Neuron (in vitro differentiated cells): ENCODE measurements around the gene MYOM3.
"Not testable (repeated sequence)": the region's sequence is repeated elsewhere in the genome, so short reads cannot be mapped to it uniquely, and the experiment has no call there.

ENCODE experiments used
- H2AFZ ChIP-seq: one replicate; pipeline ENCODE4 v1.6.1; 2013; ENCODE audit warnings: low read depth, mild to moderate bottlenecking, inconsistent platforms, low read length, moderate library complexity
- H3K27me3 ChIP-seq: one replicate; pipeline ENCODE4 v1.6.1; 2013; ENCODE audit warnings: low read length; ENCODE audit not compliant: insufficient read depth
- H3K36me3 ChIP-seq: one replicate; pipeline ENCODE4 v1.6.1; 2013; ENCODE audit warnings: low read length; ENCODE audit not compliant: insufficient read depth
- H3K4me1 ChIP-seq: one replicate; pipeline ENCODE4 v1.6.1; 2013; ENCODE audit warnings: low read length; ENCODE audit not compliant: insufficient read depth
- H3K4me3 ChIP-seq: 2 replicates; pipeline ENCODE4 v1.5.1; 2013; ENCODE audit warnings: mild to moderate bottlenecking, low read length, moderate library complexity
- H3K9me3 ChIP-seq: one replicate; pipeline ENCODE4 v1.6.1; 2013; ENCODE audit warnings: low read length

The MYOM3 gene

GRCh38 chr1:24012878-24013277 is 99.1 kb downstream of the MYOM3 start:
- not testable (repeated sequence) for H3K9me3 ChIP-seq, H3K4me1 ChIP-seq, H3K36me3 ChIP-seq, H2AFZ ChIP-seq, H3K4me3 ChIP-seq, H3K27me3 ChIP-seq

GRCh38 chr1:24010650-24011049 is 101.3 kb downstream of the MYOM3 start:
- Histone ChIP-seq H3K4me1 (peaks cover 5% of the 10 kb centered on the region), H3K36me3 (no peaks in the 10 kb centered on the region), H3K9me3 (no peaks in the 10 kb centered on the region), H3K4me3 (no peak overlapping the region), H3K27me3 (peaks cover 7% of the 10 kb centered on the region), H2AFZ (no peak overlapping the region)

DNA sequence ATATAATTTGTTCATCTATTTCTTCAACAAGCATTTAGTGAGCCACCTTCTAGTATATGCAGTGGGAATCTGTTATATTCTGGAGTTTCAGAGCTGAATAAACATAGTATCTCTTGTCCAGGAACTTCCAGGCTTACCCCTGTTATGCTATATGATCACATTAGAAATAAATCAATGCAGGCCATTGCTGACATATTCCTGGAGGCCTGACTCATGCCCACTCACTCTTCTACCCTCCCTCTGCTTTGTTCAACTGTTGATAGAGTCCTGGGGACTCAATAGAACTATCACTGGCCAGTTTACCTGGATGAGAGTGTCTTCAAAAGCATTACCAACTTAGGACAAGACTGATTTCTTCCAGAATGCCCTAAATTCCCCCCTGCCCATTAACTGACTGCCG is 102.5 kb downstream of the MYOM3 start:
- Histone ChIP-seq H2AFZ (no peak overlapping the region), H3K27me3 (peaks cover 5% of the 10 kb centered on the region), H3K9me3 (no peaks in the 10 kb centered on the region), H3K4me1 (peaks cover 5% of the 10 kb centered on the region), H3K4me3 (no peak overlapping the region), H3K36me3 (no peaks in the 10 kb centered on the region)

DNA sequence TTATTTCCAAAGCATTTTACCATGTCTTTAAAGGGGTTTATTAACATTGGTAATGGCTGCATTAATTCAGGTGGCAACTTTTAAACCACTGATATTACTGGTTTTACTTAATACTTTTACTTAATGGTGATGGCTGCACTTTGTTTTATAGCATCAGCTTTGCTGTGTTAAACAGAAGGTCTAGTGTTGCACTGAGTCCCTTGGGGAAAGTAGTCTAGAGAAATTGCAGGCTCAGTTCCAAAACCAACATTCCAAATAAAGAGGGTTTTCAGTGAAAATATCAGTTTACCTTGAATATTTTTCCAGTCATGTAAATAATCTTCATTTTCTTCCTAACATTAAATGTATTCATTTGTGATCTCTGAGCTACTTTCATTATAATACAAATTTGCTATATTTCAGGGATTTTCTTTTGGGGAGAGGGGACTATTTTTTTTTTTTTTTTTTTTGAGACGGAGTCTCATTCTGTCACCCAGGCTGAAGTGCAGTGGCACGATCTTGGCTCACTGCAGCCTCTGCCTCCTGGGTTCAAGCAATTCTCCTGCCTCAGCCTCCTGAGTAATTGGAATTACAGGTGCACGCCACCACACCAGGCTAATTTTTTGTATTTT is 103.3 kb downstream of the MYOM3 start:
- H3K9me3 ChIP-seq, H3K27me3 ChIP-seq, H2AFZ ChIP-seq, H3K4me3 ChIP-seq, H3K4me1 ChIP-seq, H3K36me3 ChIP-seq: not testable (repeated sequence)

GRCh38 chr1:24007079-24007478 is 104.9 kb downstream of the MYOM3 start:
- H3K9me3 ChIP-seq: no peaks in the 10 kb centered on the region
- no peaks in the 10 kb centered on the region for H3K36me3 ChIP-seq
- no peak overlapping the region for H3K4me3 ChIP-seq
- no peak overlapping the region for H2AFZ ChIP-seq
- peaks cover 16% of the 10 kb centered on the region for H3K4me1 ChIP-seq
- peaks cover 5% of the 10 kb centered on the region for H3K27me3 ChIP-seq
